HG03558 (cell line): ENCODE results near the gene DNAJC15.
"Not testable (repeated sequence)": the region's sequence is repeated elsewhere in the genome, so short reads cannot be mapped to it uniquely, and the experiment has no call there.

Experiments
- ATAC-seq: cut with Tn5 transposase; IDR thresholded peaks from one replicate; pipeline ENCODE4 v1.9.1; 2021; ENCODE audit warnings: moderate number of reproducible peaks; ENCODE audit not compliant: unreplicated experiment; ENCODE audit errors: extremely low read depth

Gene DNAJC15

DNA sequence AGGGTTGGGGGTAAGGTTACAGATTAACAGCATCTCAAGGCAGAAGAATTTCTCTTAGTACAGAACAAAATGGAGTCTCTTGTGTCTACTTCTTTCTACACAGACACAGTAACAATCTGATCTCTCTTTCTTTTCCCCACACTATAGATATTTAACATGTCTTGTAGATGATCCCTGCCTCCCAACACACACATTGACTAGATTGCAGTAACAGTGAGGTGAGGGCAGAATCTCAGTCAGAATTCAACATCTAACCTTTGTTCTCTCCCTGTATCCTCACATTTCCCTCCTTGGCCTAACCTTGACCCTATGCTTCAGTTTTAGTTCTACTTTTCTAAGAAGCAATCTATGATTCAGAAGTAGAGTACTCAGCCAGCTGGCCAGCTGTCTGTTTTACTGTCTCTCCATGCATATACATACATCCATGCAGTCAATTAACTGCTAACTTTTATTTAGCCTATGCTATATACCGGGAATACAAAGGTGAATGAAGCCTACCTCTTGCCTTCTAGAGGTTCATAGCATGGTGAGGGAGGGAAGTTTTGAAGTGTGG is 18.1 kb downstream of the DNAJC15 start:
- ATAC-seq, result no peak

DNA sequence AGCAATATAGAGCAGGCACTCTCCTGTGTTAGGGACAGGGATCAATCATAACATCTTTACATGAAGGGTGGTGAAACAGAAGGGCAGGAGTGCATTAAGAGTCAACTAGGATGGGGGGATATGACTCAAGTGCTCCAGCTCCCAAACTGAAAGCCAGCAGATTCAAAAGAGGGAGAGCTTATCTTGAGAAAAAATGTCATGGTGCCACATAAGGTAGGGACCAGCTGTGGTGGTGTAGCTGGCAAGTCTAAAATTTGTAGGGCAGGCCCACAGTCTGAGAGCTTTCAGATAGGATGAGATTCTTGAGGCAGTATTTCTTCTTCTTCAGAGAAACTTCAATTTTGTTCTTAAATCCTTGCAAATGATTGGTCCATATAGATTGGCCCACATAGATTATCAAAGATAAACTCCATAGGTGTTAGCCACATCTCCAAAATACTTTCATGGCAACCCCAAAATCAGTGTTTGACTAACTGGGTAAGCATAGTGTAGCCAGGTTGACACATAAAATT is 19.1 kb downstream of the DNAJC15 start:
- ATAC-seq, result no peak

GRCh38 chr13:43044720-43045301 is 21.4 kb downstream of the DNAJC15 start:
- ATAC-seq, result no peak

DNA sequence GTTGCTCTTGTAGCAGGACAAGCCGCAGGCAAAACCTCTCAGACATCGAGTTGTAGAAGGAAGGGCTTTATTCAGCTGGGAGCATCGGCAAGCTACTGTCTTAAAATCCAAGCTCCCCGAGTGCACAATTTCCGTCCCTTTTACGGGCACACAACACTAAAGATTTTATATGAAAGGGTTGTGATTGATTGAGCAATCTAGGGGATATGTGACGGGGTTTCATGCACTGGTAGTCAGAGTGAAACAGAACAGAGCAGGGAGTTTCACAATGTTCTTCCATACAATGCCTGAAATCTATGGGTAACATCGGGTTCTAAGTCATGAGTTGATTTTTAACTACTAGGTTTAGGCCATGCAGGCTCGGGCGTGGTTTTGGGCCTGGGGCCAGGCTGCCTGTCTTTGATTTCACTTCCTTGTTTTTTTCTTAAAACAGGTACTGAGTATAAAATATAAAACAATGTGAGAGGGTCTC is 22.0 kb downstream of the DNAJC15 start:
- ATAC-seq, result not testable (repeated sequence)

GRCh38 chr13:43046259-43046658 is 22.9 kb downstream of the DNAJC15 start:
- no peak for ATAC-seq

- no peak for ATAC-seq
Measured at GRCh38 chr13:43054803-43055802, 31.7 kb downstream of the DNAJC15 start.

DNA sequence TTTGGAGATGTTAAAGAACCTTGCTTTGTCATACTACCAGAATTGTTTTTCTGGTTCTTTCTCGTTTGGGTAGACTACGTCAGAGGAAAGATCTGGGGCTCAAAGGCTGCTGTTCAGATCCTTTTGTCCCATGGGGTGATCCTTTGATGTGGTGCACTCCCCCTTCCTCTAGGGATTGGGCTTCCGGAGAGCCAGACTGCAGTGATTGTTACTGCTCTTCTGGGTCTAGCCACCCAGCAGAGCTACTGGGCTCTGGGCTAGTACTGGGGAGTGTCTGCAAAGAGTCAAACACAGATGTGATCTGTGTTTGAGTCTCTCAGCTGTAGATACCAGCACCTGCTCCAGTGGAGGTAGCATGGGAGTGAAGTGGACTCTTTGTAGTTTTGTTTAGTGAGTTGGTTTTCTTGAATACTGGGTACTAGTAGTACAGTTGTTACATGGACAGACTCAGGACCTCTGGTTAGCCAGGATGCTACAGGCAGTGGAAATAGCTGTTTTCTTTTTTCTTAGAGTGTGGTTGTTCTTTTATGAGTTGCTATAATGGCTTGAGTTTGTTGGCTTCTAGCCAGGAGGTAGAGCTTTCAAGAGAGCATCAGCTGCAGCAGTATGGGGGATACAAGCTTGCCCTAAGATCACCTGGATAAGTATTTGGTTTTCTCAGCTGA is 34.4 kb downstream of the DNAJC15 start:
- ATAC-seq, result no peak

DNA sequence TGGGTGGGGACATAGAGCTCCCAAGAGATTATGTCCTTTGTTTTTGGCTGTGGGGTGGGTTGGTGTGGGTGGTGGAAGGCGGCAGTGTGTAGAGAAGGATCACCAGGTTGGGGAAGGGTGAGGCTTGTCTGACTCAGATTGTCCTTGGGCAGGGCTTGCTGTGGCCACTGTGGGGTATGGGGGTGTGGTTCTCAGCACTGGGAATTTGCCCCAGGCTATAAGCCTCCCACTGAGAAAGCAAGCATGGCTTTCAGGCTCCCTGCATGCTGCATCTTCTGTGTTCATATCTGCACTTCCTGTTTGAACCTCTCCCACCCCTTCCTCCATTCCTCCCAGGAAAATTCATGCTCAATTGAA is 34.9 kb downstream of the DNAJC15 start:
- ATAC-seq, result no peak

- no peak for ATAC-seq
Measured at GRCh38 chr13:43058831-43059230, 35.4 kb downstream of the DNAJC15 start.

GRCh38 chr13:43059779-43060178 is 36.4 kb downstream of the DNAJC15 start:
- ATAC-seq, result not testable (repeated sequence)

- ATAC-seq, result not testable (repeated sequence)
Measured at GRCh38 chr13:43060806-43061205, 37.4 kb downstream of the DNAJC15 start.

DNA sequence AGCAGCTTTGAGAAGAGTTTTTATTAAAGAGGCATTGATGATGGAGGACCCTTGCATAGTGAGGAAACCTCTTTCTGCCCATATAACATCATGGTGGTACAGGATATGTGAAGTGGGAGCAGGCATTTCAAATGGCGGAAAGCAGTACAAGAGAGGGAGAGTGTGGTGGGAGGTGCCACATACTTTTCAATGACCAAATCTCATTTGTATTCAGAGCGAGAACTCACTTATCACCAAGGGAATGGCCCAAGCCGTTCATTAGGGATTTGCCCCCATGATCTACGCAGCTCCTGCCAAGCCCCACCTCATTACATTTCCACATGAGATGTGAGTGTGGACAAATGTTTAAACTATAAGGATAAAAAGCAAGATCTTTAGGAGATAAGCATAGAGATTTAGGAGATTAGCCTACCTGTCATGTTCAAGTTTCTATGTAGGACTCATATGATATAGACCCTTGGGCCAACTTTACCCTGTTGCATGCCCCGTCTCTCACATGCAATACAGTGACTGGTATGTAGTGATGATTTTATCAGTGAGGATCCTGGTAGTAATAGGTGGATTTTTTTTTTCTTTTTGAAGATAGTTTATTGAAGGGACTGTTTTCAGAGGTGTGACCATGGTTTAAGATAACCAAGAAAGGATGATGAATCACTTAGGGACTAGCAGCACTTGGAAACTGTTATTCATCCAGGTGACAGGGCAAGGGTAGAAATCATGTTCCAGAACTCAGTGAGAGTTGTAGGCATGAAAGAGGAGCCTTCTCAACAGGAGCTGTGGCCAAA is 38.3 kb downstream of the DNAJC15 start:
- no peak for ATAC-seq

DNA sequence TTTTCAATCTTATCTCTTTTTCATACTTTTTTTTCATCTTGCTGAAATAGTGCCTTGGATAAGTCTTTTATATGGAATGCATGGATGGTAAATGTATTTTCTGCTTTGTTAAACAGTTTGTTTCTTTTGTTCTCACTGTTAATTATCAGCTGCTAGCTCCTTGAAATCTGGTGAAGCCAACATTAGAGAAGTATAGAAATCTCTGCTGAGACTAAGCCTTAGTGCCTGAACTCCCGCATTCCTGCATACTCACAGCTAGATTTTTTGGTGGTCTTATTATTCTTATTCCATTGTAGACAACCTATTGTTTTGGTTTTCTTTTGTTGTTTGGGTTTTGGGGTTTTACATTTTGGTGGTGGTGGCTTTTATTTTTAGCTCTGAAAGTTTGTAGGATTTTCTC is 48.4 kb downstream of the DNAJC15 start:
- no peak for ATAC-seq

DNA sequence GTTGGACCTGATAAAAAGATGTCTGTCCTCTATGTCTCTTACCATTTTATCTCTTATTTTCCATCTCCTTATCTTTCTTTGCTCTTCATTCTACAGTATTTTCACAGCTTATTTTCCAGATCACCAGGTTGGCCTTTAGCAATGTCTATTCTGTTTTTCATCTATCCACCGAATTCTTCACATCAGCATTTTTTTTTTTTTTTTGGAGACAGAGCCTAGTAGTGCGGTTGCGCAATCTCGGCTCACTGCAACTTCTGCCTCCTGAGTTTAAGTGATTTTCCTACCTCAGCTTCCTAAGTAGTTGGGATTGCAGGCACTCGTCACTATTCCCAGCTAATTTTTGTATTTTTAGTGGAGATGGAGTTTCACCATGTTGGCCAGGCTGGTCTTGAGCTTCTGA is 49.0 kb downstream of the DNAJC15 start:
- no peak for ATAC-seq

DNA sequence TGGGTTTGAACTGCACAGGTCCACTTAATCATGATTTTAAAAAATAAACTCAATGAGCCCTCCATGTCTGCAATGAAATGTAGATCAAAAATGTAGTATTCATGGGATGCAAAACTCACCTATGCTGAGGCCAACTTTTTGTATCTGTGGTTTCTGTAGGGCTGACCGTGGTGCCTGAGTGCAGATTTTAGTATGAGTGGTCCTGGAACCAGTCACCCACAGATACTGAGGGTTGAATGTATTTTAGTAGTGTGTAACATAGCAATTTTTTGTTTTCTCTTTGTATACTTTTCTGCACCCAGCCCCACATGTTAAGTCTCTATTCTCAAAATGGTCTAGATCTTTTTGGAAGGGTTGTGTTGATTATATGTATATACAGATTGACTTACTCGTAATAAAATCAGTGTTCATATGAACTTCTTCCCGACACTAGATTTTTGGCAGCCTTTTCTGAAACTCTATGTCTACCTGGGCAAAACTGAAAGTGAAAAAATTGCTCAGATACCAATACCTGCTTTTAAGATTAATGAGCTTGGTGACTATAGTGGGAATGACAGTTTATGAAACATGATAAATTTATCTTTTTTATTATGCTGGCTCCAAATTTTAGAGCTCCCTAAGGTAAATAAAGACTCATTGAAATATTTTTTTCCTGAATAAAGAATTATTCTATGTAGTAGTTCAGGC is 51.6 kb downstream of the DNAJC15 start:
- no peak for ATAC-seq

DNA sequence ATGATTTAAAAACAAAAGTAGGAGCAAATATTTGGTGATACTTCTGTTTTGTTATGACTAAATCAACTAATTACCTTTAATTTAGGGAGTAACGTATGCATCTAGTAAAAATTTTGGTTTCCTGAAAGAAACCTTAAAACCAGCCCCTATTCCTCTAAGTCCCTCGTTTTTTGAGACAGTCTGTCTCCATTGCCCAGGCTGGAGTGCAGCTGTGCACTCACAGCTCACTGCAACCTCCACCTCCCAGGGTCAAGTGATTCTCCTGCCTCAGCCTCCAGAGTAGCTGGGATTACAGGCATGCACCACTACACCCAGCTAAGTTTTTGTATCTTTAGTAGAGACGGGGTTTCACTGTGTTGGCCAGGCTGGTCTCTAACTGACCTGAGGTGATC is 52.1 kb downstream of the DNAJC15 start:
- ATAC-seq, result not testable (repeated sequence)

GRCh38 chr13:43077046-43077445 is 53.7 kb downstream of the DNAJC15 start:
- no peak for ATAC-seq

GRCh38 chr13:43077461-43077860 is 54.1 kb downstream of the DNAJC15 start:
- no peak for ATAC-seq

DNA sequence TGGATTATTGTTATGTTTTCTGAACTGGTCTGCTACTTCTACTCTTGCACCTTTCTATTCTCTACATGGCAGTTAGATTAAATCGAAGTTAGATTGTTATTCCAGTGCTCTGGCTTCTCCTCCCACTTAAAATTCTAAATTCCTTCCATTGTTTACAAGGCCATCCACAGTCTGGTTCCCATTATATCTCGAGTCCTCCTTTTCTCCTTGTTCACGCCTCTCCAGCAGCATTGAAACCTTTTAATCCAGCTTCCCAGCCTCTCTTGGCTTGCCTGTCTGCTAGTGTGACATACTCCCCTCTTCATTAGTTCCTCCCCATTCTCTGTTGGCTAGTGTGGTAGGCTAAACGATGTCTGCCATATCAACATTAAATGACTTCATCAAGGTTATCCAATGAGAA is 54.5 kb downstream of the DNAJC15 start:
- ATAC-seq, result no peak
